H1 (cell line): ENCODE measurements around the gene FAM120B. TPM values are rescaled to one million over a fixed set of nuclear protein-coding genes. Genes with fewer than 3 reads are reported as not detected.

Experiments used
- CTCF ChIA-PET: fragments of 300-600 bp; sonication (Branson Sonifier 250); formaldehyde crosslinking; loops from one replicate; lab custom pipeline; 2021; ENCODE audit not compliant: partially characterized antibody; lab: Charles Lee
- POLR2A ChIA-PET: fragments of 300-600 bp; sonication (Branson Sonifier 250); formaldehyde crosslinking; loops from one replicate; lab custom pipeline; 2021; ENCODE audit warnings: inconsistent platforms; ENCODE audit not compliant: partially characterized antibody; lab: Charles Lee
- DNase-seq, 2 experiments: peaks; one replicate each; pipeline versions ENCODE4 v3.0.0 to v3.0.0-alpha.2; 2010 to 2022; ENCODE audit warnings: low spot score in 2 of 2, low read depth in 1 of 2, mixed read lengths in 1 of 2
- FAIRE-seq: peaks from 2 replicates; lab custom pipeline; 2011; peaks lifted over from hg19 to GRCh38; lab: Jason Lieb, UNC
- H2AFZ ChIP-seq: 2 replicates; pipeline ENCODE4 v1.8.1; 2012; ENCODE audit warnings: low read length, inconsistent platforms
- H2AK5ac ChIP-seq: 2 replicates; pipeline ENCODE4 v1.6.1; 2013; ENCODE audit warnings: low read depth, low read length
- H2BK120ac ChIP-seq: replicated peaks from 2 replicates; pipeline ENCODE3; 2013; ENCODE audit warnings: low read depth, low read length, inconsistent platforms
- H2BK12ac ChIP-seq: 2 replicates; pipeline ENCODE4 v1.6.1; 2013; ENCODE audit warnings: low read depth, low read length
- H2BK15ac ChIP-seq: 2 replicates; pipeline ENCODE4 v1.6.1; 2013; ENCODE audit warnings: low read length
- H2BK20ac ChIP-seq: 2 replicates; pipeline ENCODE4 v1.6.1; 2013; ENCODE audit warnings: low read length
- H2BK5ac ChIP-seq: 2 replicates; pipeline ENCODE4 v1.6.1; 2013; ENCODE audit warnings: low read depth, low read length
- H3K14ac ChIP-seq: 2 replicates; pipeline ENCODE4 v1.6.1; 2013; ENCODE audit warnings: inconsistent platforms; ENCODE audit not compliant: insufficient read length
- H3K18ac ChIP-seq: 2 replicates; pipeline ENCODE4 v1.6.1; 2013; ENCODE audit warnings: low read length; ENCODE audit errors: extremely low read depth
- H3K23ac ChIP-seq: 2 replicates; pipeline ENCODE4 v1.6.1; 2013; ENCODE audit warnings: inconsistent platforms; ENCODE audit not compliant: insufficient read length
- H3K23me2 ChIP-seq: 2 replicates; pipeline ENCODE4 v1.6.1; 2013; ENCODE audit warnings: low read depth, low read length
- H3K27ac ChIP-seq: 2 replicates; pipeline ENCODE4 v1.6.1; 2011; ENCODE audit warnings: low read depth, low read length, inconsistent platforms
- H3K27me3 ChIP-seq, 4 experiments: replicated peaks in 1 of 4; 1 replicate in 1 of 4; 2 replicates in 3 of 4; pipeline versions ENCODE4 v1.6.1 to v1.8.1; 2011 to 2013; ENCODE audit warnings: low read length in 3 of 4, mild to moderate bottlenecking in 3 of 4, inconsistent platforms in 2 of 4, mixed read lengths in 2 of 4, moderate library complexity in 1 of 4; ENCODE audit not compliant: control insufficient read depth in 3 of 4, insufficient read depth in 3 of 4; ENCODE audit errors: extremely low read depth in 1 of 4
- H3K36me3 ChIP-seq, 4 experiments: 2 replicates each; pipeline versions ENCODE4 v1.6.1 to v1.8.1; 2011 to 2013; ENCODE audit warnings: mild to moderate bottlenecking in 4 of 4, low read length in 3 of 4, moderate library complexity in 2 of 4, control low read depth in 1 of 4, inconsistent platforms in 1 of 4; ENCODE audit not compliant: insufficient read depth in 4 of 4, control insufficient read depth in 2 of 4
- H3K4ac ChIP-seq: replicated peaks from 2 replicates; pipeline ENCODE3; 2013; ENCODE audit warnings: low read length, low read depth, mixed read lengths, inconsistent platforms; ENCODE audit not compliant: insufficient read length
- H3K4me1 ChIP-seq, 4 experiments: replicated peaks in 1 of 4; 1 replicate in 1 of 4; 2 replicates in 3 of 4; pipeline versions ENCODE4 v1.6.1 to v1.8.1; 2011 to 2013; ENCODE audit warnings: low read length in 3 of 4, inconsistent platforms in 2 of 4, mixed read lengths in 1 of 4; ENCODE audit not compliant: insufficient read depth in 4 of 4, control insufficient read depth in 3 of 4
- H3K4me2 ChIP-seq, 2 experiments: 2 replicates each; pipeline versions ENCODE4 v1.6.1 to v1.8.1; 2011 to 2013; ENCODE audit warnings: low read depth in 2 of 2, low read length in 2 of 2, control low read depth in 1 of 2, inconsistent platforms in 1 of 2, mild to moderate bottlenecking in 1 of 2; ENCODE audit not compliant: insufficient read depth in 1 of 2
- H3K4me3 ChIP-seq, 4 experiments: fragments of 200-600, 300-600 bp in 1 of 4; sonication (generic), shearing (Covaris generic), sonication (Bioruptor Twin) in 1 of 4; 2 replicates each; pipeline versions ENCODE4 v1.5.1 to v1.8.1; 2011 to 2016; ENCODE audit warnings: low read length in 4 of 4, low read depth in 3 of 4, control low read depth in 2 of 4, inconsistent platforms in 2 of 4, mild to moderate bottlenecking in 2 of 4, mixed read lengths in 1 of 4, moderate library complexity in 1 of 4; ENCODE audit not compliant: insufficient read depth in 2 of 4; ENCODE audit errors: extremely low read depth in 1 of 4
- H3K56ac ChIP-seq: replicated peaks from 2 replicates; pipeline ENCODE3; 2013; ENCODE audit warnings: low read depth, mild to moderate bottlenecking, mixed read lengths, low read length, inconsistent platforms; ENCODE audit not compliant: insufficient read length
- H3K79me1 ChIP-seq: 2 replicates; pipeline ENCODE4 v1.6.1; 2013; ENCODE audit warnings: low read depth, low read length, control low read depth
- H3K79me2 ChIP-seq, 2 experiments: 2 replicates each; pipeline versions ENCODE4 v1.6.1 to v1.8.1; 2012 to 2013; ENCODE audit warnings: low read length in 2 of 2, mild to moderate bottlenecking in 2 of 2, inconsistent platforms in 1 of 2; ENCODE audit not compliant: insufficient read depth in 2 of 2, control insufficient read depth in 1 of 2
- H3K9ac ChIP-seq, 4 experiments: replicated peaks in 1 of 4; 1 replicate in 1 of 4; 2 replicates in 3 of 4; pipeline versions ENCODE4 v1.6.1 to v1.8.1; 2011 to 2013; ENCODE audit warnings: low read depth in 3 of 4, low read length in 3 of 4, control low read depth in 2 of 4, mild to moderate bottlenecking in 2 of 4, moderate library complexity in 2 of 4, inconsistent platforms in 1 of 4; ENCODE audit errors: extremely low read depth in 1 of 4
- H3K9me3 ChIP-seq, 2 experiments: 2 replicates each; pipeline versions ENCODE4 v1.6.1 to v1.8.1; 2012 to 2013; ENCODE audit warnings: mild to moderate bottlenecking in 2 of 2, moderate library complexity in 2 of 2, control low read depth in 1 of 2, inconsistent platforms in 1 of 2, low read depth in 1 of 2, low read length in 1 of 2, mixed read lengths in 1 of 2; ENCODE audit not compliant: insufficient read depth in 2 of 2
- H4K20me1 ChIP-seq, 2 experiments: replicated peaks in 1 of 2; 2 replicates each; pipeline versions ENCODE3 to v1.8.1; 2011 to 2013; ENCODE audit warnings: inconsistent platforms in 2 of 2, low read length in 2 of 2, mild to moderate bottlenecking in 1 of 2; ENCODE audit not compliant: insufficient read depth in 2 of 2, control insufficient read depth in 1 of 2
- H4K5ac ChIP-seq: 2 replicates; pipeline ENCODE4 v1.6.1; 2013; ENCODE audit warnings: low read length, low read depth, mixed read lengths, inconsistent platforms; ENCODE audit not compliant: insufficient read length
- H4K8ac ChIP-seq: 2 replicates; pipeline ENCODE4 v1.8.0; 2013; ENCODE audit warnings: mild to moderate bottlenecking, moderate library complexity, low read length, inconsistent platforms; ENCODE audit not compliant: insufficient read depth; ENCODE audit errors: extremely low read depth
- H4K91ac ChIP-seq: replicated peaks from 2 replicates; pipeline ENCODE3; 2013; ENCODE audit warnings: low read length, mixed read lengths, inconsistent platforms; ENCODE audit not compliant: insufficient read length
- BACH1 ChIP-seq: IDR thresholded peaks from 2 replicates; pipeline ENCODE4 v1.6.1; 2012; ENCODE audit warnings: low read length, improper control_type of control experiment
- BRCA1 ChIP-seq: IDR thresholded peaks from 2 replicates; pipeline ENCODE4 v1.6.1; 2012; ENCODE audit warnings: low read depth, low read length, improper control_type of control experiment
- CBX8 ChIP-seq: fragments of 300-800, 300-1000 bp; sonication (generic); IDR thresholded peaks from 2 replicates; pipeline ENCODE4 v1.7.1; 2016; ENCODE audit warnings: low read depth, low read length, borderline replicate concordance
- CEBPB ChIP-seq: IDR thresholded peaks from 2 replicates; pipeline ENCODE4 v1.6.1; 2012; ENCODE audit warnings: low read depth, low read length
- EZH2 ChIP-seq: fragments of 200-600 bp; sonication (generic); IDR thresholded peaks from 2 replicates; pipeline ENCODE4 v1.7.1; 2012; ENCODE audit warnings: low read depth, mild to moderate bottlenecking, moderate library complexity, low read length, inconsistent platforms; ENCODE audit not compliant: severe bottlenecking
- KDM1A ChIP-seq: fragments of 200-600, 300-600 bp; sonication (generic); IDR thresholded peaks from 2 replicates; pipeline ENCODE4 v1.7.1; 2016; ENCODE audit warnings: mild to moderate bottlenecking, low read length, borderline replicate concordance
- RNF2 ChIP-seq: fragments of 200-900, 300-1000 bp; sonication (generic); IDR thresholded peaks from 2 replicates; pipeline ENCODE4 v1.7.1; 2016; ENCODE audit warnings: borderline replicate concordance, low read depth, mild to moderate bottlenecking, antibody characterized with exemption, low read length; ENCODE audit not compliant: poor library complexity, severe bottlenecking; ENCODE audit errors: missing control alignments
- TAF1 ChIP-seq: IDR thresholded peaks from 2 replicates; pipeline ENCODE4 v1.6.1; 2011; ENCODE audit warnings: mild to moderate bottlenecking, low read depth, low read length
- TEAD4 ChIP-seq: IDR thresholded peaks from 2 replicates; pipeline ENCODE4 v1.6.1; 2012; ENCODE audit warnings: low read depth, low read length, inconsistent platforms, mixed read lengths
- WGBS, 2 experiments: shearing (Covaris generic) in 1 of 2; methylation state at CpG; one replicate each; pipeline versions ENCODE4 v1.1.6 to v1.1.7; 2013 to 2015; ENCODE audit warnings: low lambda C conversion rate in 2 of 2, mixed read lengths in 2 of 2, inconsistent platforms in 1 of 2, low coverage in 1 of 2, missing lambda C conversion rate in 1 of 2; ENCODE audit not compliant: insufficient replicate concordance in 2 of 2, insufficient coverage in 1 of 2, insufficient read length in 1 of 2; ENCODE audit errors: extremely low coverage in 1 of 2, missing lambda C conversion rate in 1 of 2; 5-methylcytosine and 5-hydroxymethylcytosine counted together
- polyA plus RNA-seq, 7 experiments: library from polyadenylated mRNA; depleted of rRNA in 3 of 7; stranded (reverse) in 5 of 7; unstranded in 2 of 7; fragments of >200 nt in 5 of 7; fragments of 200-250 nt in 2 of 7; gene quantifications; 1 replicate in 5 of 7; 2 replicates in 1 of 7; 4 replicates in 1 of 7; pipeline versions ENCODE4 v1.2.1 to v1.2.3, GENCODE V29; 2011 to 2013; ENCODE audit warnings: missing spikeins in 2 of 7, mixed read lengths in 2 of 7
- total RNA-seq: library from RNA; stranded (reverse); fragmentation: NEBNext Ultra II Directional; extraction: Animal tissue kit (Norgen Biotek cat#: 25700); gene quantifications from 2 replicates; pipeline ENCODE4 v1.2.1, GENCODE V29; 2021
- TF ChIP-seq, protein P1 (sequence below), 3 experiments: IDR thresholded peaks; 1 replicate in 2 of 3; 2 replicates in 1 of 3; pipeline versions ENCODE4 v1.5.1 to v1.6.1; 2011; ENCODE audit warnings: low read length in 3 of 3, mild to moderate bottlenecking in 3 of 3, inconsistent platforms in 2 of 3, low read depth in 1 of 3, moderate library complexity in 1 of 3; ENCODE audit not compliant: insufficient read depth in 1 of 3; ENCODE audit errors: control extremely low read depth in 1 of 3

FAM120B gene
- total and polyA plus RNA-seq, 2 of the 8 experiments (the other 6 are each of a cell fraction or from before 2014, with no cell fraction given), result 5.1 to 12.5 TPM

DNA sequence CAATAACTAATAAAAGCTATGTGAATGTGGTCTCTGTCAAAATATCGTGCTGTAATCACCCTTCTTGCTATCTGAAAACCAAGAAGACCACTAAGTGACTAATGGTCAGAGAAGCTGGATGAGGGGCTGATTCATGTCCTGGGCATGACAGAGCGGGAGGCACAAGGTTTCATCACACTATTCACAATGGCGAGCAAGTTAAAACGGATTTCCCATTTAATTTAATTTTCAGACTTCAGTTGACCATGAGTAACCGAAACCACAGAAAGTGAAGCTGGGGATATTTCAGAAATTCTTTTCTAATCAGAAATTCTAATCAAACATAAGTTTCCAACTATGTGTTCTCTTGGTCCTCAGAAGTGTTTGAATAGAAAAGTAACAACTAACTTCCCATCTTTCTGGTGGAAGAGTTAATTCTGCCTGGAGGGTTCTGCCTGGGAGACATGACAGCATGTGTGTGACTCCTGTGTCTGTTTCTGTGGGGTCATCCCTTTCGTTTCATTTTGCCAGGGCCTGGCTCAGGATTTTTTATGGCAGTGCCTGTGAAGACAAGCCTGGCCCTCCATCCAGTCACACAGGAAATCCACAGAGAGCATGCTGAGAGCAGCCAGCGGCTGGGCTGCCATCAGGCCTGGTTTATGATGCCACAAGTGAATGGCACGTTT, 98.9 kb downstream of the FAM120B start:
- Histone ChIP-seq H3K79me1 (no peaks in the 10 kb centered on the region), H3K36me3 (peaks cover 0 to 10% (median 0%) of the 10 kb centered on the region in 4 experiments; a peak in 3 of 8 replicates), H3K9ac (no peak overlapping the region), H2BK120ac (no peak overlapping the region), H3K9me3 (no peaks in the 10 kb centered on the region), H4K20me1 (no peaks in the 10 kb centered on the region), H4K8ac (no peak overlapping the region), H3K14ac (no peak overlapping the region), H3K18ac (no peak overlapping the region), H3K23ac (no peak overlapping the region), H3K27ac (no peak overlapping the region), H2BK15ac (no peak overlapping the region), H4K5ac (no peak overlapping the region), H2BK20ac (no peak overlapping the region), H3K23me2 (no peaks in the 10 kb centered on the region), H3K4ac (no peak overlapping the region), H2BK5ac (no peak overlapping the region), H3K56ac (no peak overlapping the region), H3K27me3 (no peaks in the 10 kb centered on the region), H2AK5ac (no peak overlapping the region), H3K4me3 (no peak overlapping the region), H3K4me1 (peaks cover 8 to 19% (median 11%) of the 10 kb centered on the region in 4 experiments), H3K4me2 (no peak overlapping the region), H2BK12ac (no peak overlapping the region), H2AFZ (no peak overlapping the region), H3K79me2 (no peaks in the 10 kb centered on the region), H4K91ac (no peak overlapping the region)
- WGBS, 2 experiments, result 87% methylated on average over 8 of the region's 8 CpGs; no CpG with 5 or more reads in 1 of the 2 experiments
- FAIRE-seq, result no peak
- CTCF ChIA-PET, result interaction anchor here (1.2 to 1.9 kb wide), 2 partner anchors 34 to 112 kb away, joined by 3 to 5 read pairs; no protein-coding TSS in a partner anchor
- TF ChIP-seq KDM1A (no peak), EZH2 (no peak), CBX8 (no peak), TAF1 (no peak), BACH1 (no peak), TEAD4 (no peak), BRCA1 (no peak), CEBPB (no peak), RNF2 (no peak)
- TF ChIP-seq, protein P1, sequence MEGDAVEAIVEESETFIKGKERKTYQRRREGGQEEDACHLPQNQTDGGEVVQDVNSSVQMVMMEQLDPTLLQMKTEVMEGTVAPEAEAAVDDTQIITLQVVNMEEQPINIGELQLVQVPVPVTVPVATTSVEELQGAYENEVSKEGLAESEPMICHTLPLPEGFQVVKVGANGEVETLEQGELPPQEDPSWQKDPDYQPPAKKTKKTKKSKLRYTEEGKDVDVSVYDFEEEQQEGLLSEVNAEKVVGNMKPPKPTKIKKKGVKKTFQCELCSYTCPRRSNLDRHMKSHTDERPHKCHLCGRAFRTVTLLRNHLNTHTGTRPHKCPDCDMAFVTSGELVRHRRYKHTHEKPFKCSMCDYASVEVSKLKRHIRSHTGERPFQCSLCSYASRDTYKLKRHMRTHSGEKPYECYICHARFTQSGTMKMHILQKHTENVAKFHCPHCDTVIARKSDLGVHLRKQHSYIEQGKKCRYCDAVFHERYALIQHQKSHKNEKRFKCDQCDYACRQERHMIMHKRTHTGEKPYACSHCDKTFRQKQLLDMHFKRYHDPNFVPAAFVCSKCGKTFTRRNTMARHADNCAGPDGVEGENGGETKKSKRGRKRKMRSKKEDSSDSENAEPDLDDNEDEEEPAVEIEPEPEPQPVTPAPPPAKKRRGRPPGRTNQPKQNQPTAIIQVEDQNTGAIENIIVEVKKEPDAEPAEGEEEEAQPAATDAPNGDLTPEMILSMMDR (IDR thresholded peaks at IDR 0.05; ENCODE audit: control extremely low read depth in 1 of 3, insufficient read depth in 1 of 3, low read depth in 1 of 3, low read length in 3 of 3), result no peak
- no peak for DNase-seq
- POLR2A ChIA-PET, result interaction anchor here (0.8 kb wide), 1 partner anchor 257 kb away, joined by 4 read pairs; no protein-coding TSS in a partner anchor
